Activated T-helper 1 cell treated with anti-CD3 and anti-CD28 coated beads, Interleukin-12 subunit alpha, Interleukin-12 subunit beta, Interleukin-2, Interleukin-4 antibody, amounts not matched to agents 30 ng/mL and 10 ng/mL and 1 ng/mL, durations not matched to agents 14 hours and 24 hours and 36 hours (primary cell): ENCODE data around the gene HSDL2. TPM values are rescaled to one million over a fixed set of nuclear protein-coding genes. Genes with fewer than 3 reads are reported as not detected.

Source experiments
- DNase-seq: peaks from one replicate; pipeline ENCODE4 v3.0.0; 2021; ENCODE audit warnings: low spot score
- H3K27ac Mint-ChIP-seq: one replicate; pipeline ENCODE4 v1.8.0; 2021; ENCODE audit warnings: mild to moderate bottlenecking, mixed read lengths
- H3K27me3 Mint-ChIP-seq: one replicate; pipeline ENCODE4 v1.8.0; 2022; ENCODE audit warnings: mild to moderate bottlenecking, moderate library complexity, mixed read lengths; ENCODE audit not compliant: insufficient read depth
- H3K36me3 Mint-ChIP-seq: one replicate; pipeline ENCODE4 v1.8.0; 2021; ENCODE audit warnings: low read depth, mixed read lengths
- H3K4me1 Mint-ChIP-seq: one replicate; pipeline ENCODE4 v1.8.0; 2021; ENCODE audit warnings: low read depth, mixed read lengths
- H3K4me3 Mint-ChIP-seq: one replicate; pipeline ENCODE4 v1.8.0; 2021; ENCODE audit warnings: mild to moderate bottlenecking, moderate library complexity, mixed read lengths
- H3K9me3 Mint-ChIP-seq: one replicate; pipeline ENCODE4 v1.8.0; 2021; ENCODE audit warnings: mixed read lengths
- intact Hi-C: fragments of 100-400 bp; cut with micrococcal nuclease; formaldehyde crosslinking; loops from one replicate; pipeline ENCODE4 v1.15.1; 2024
- total RNA-seq: library from RNA; stranded (reverse); gene quantifications from 2 replicates; pipeline ENCODE4 v1.2.3, GENCODE V29; 2022

HSDL2 gene
- total RNA-seq, 1 donor from 2014 or later, result 13.0 TPM

DNA sequence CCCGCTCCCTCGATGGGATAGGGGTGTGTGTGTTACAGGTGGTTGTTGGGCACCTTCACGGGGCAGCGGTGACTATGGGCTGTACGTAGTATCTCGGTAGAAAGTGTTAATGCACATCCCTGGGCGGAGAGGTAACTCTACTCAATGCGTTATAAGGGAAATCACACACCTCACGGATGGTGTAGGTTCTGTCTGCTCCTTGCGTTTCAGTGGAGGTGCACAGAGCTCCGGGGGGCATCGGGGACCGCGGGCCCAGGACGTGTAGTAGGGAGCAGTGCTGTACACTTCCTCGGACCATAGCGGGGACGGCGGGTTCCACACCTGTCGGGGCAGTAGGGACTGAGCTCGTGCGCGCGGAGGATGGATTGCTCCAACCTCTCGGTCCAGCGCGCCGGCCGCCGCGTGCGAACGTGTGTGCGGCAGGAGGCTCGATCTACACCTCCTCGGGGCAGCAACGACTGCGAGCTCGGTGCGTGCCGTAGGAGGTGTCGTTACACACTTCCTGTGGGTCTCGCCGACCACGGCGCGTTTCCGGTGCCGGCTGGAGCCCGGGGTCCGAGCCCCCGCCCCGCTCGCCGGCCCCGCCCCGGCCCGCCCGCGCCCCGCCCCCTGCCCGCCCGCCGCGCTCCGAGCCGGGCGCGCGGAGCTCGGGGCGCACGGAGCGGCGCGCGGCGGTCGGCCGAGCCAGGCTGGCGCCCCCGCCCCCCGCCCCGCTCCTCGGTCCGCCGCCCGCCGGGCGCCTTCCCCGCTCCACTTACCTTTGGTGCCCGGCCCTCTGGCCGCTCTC is 106.5 kb downstream of the HSDL2 start, which contains the start of gene KIAA1958:
Gene KIAA1958, plus strand, starts transcription at position 607 of the 787 bp plus-strand sequence. CDS start 87,254 bp downstream, outside the sequence.
- no peaks in the 10 kb centered on the region for H3K9me3 Mint-ChIP-seq
- H3K36me3 Mint-ChIP-seq, result peaks cover 2% of the 10 kb centered on the region
- peaks cover 2% of the 10 kb centered on the region for H3K27me3 Mint-ChIP-seq
- DNase-seq, result peak; percentile 85
- peaks cover 36% of the 10 kb centered on the region for H3K4me1 Mint-ChIP-seq
- H3K4me3 Mint-ChIP-seq, result peak within 1 kb of the TSS; percentile 97
- H3K27ac Mint-ChIP-seq, result peak within 1 kb of the TSS; percentile 96
- intact Hi-C loops, result loop anchor here (1.0 to 5.0 kb wide), 11 partner anchors 61 to 1004 kb away; partner anchors contain the start of genes DNAJC25, ECPAS, GNG10 and INIP

DNA sequence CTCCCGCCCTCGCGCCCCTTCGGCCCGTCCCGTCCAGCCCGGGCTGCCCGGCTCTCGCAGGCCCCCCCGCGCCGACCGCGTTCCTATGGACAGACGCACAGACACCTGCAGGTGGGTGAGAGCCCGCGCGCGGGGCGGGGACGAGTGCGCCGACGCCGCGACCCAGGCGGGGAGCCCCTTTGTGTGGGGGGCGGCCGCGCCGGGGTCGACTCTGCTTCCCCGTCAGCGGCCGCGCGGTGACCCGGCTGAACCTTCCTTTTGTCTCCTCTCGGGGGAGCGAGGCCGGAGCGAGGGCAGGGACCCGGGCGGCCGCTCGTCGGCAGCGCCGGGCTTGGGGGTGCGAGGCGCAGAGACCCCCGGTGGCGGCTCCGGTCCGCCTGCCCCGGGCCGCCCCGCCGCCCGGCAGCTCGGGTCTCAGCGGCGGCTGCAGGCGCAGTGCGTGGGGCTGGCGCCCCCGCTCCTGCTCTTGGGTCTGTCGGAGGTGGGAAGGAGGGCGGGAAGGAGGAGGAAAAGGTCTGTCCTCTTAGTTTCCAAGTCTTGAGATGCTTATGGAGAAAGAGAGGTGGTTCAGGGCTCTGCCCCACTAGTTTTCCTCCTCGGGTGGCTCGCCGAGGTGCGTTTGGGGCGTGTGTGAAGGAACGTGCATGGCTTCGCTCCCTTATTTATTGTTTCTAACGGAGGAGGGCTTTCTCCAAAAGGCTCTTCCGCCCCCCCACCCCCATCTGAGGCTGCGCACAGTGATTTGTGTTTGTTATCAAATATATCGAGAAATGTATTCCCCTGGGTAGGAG is 107.3 kb downstream of the HSDL2 start:
- Mint-ChIP-seq H3K27me3 (peaks cover 2% of the 10 kb centered on the region), H3K4me3 (peak overlapping the region; percentile 97), H3K27ac (peak overlapping the region; percentile 85), H3K36me3 (peaks cover 5% of the 10 kb centered on the region), H3K4me1 (peaks cover 38% of the 10 kb centered on the region), H3K9me3 (no peaks in the 10 kb centered on the region)
- intact Hi-C loops, result loop anchor here (1.0 to 5.0 kb wide), 7 partner anchors 60 to 1005 kb away; partner anchors contain the start of genes ECPAS, GNG10, INIP and SNX30
- DNase-seq, result peak; percentile 22

DNA sequence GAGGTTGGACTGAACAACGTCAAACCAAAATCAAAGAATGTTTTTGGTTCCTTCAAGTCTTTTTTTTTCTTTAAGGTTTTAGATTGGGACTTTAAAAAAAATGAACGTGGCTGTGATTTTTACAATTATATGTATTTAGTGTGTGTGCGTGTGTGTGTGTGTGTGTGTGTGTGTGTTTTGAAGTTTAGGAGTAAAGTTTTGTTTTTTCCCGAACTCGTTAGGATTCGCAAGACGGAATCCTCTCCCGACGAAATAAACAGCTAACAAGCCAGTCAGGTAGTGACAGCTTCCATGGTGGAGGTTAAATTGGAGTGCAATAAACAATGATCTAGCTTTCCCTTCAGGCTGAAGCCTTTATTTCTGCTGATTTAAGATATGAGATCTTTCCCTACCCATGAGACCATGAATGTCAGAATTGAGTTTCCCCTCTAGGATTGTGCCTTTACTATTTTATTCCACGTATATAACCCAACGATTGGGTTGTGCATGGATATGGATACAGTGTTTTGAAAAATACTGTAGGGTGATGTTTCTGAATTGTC is 108.0 kb downstream of the HSDL2 start:
- Mint-ChIP-seq H3K36me3 (peaks cover 7% of the 10 kb centered on the region), H3K27me3 (peaks cover 2% of the 10 kb centered on the region), H3K9me3 (peaks cover under 1% of the 10 kb centered on the region), H3K27ac (peak overlapping the region; percentile 85), H3K4me1 (peaks cover 41% of the 10 kb centered on the region), H3K4me3 (peak overlapping the region; percentile 97)
- no peak for DNase-seq
- intact Hi-C loops, result loop anchor here (1.0 to 5.0 kb wide), 7 partner anchors 59 to 1006 kb away; partner anchors contain the start of genes ECPAS, GNG10, INIP and SNX30

DNA sequence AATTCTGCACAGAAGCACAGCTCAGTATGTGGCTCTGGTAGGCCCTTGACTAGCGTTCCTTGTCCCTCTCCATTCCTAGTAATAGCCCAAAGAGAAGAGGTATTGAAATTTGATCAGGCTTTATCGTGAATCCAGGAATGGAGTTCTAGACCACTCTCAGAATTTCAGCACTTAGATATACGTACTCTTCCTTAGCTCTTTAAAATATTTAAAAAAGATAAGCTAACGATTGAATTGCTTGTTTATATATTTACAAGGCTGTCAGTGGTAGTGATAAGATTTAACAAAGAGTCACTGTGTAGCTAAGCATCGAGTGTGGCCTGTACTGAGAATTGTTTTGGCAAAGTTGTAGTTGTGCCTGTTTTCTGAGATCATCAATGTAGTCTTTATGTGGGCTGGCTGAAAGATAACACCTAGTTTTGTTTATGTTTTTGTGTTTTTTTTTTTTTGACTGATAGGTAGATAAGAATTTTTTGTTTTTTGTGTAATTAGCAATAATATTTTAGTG is 109.2 kb downstream of the HSDL2 start:
- H3K27me3 Mint-ChIP-seq, result peaks cover 2% of the 10 kb centered on the region
- H3K9me3 Mint-ChIP-seq, result peaks cover 13% of the 10 kb centered on the region
- H3K27ac Mint-ChIP-seq, result no peak overlapping the region
- intact Hi-C loops, result loop anchor here (5.0 kb wide), 4 partner anchors 58 to 1007 kb away; partner anchors contain the start of gene ECPAS
- H3K36me3 Mint-ChIP-seq, result peaks cover 18% of the 10 kb centered on the region
- H3K4me1 Mint-ChIP-seq, result peaks cover 41% of the 10 kb centered on the region
- no peak overlapping the region for H3K4me3 Mint-ChIP-seq
- no peak for DNase-seq

DNA sequence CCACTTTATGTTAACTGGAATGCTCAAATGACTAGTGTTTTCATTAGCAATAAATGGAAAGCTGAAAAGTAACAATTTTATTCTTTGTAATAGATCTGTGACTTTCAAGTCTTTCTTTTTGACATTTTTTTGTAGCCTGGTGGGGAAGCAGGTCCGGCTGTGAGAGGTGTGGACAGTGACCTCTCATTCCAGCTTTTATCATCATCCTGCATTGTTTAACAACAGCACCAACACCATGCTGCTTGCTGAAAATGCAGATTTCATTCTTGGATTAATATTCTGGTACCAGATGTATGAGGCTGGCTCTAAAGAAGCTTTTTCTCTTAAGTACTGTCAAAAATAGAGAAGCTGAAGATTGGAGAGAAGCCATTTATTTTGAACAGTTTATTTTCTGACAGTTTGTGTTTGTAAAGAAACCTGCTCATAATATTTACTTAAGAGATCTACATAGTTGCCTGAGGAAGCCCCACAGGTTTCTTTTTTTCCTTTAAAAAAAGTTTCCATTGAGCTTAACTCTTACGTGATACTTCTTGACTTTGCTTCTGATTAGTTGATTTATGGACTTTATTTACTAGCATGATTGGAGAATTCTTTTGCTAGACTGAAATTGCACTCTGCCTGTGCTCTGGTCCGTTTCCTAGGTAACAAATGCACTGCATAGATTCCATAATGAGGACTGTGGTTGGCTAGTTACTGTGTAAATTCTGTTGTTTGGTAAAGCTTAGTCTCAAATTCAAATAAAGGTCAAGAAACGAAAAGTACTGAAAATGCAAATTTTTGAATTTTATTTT is 110.2 kb downstream of the HSDL2 start:
- H3K4me3 Mint-ChIP-seq, result no peak overlapping the region
- peaks cover 23% of the 10 kb centered on the region for H3K9me3 Mint-ChIP-seq
- peaks cover 2% of the 10 kb centered on the region for H3K27me3 Mint-ChIP-seq
- intact Hi-C loops, result loop anchor here (5.0 kb wide), 4 partner anchors 57 to 1008 kb away; partner anchors contain the start of gene ECPAS
- H3K27ac Mint-ChIP-seq, result no peak overlapping the region
- peaks cover 39% of the 10 kb centered on the region for H3K4me1 Mint-ChIP-seq
- DNase-seq, result no peak
- H3K36me3 Mint-ChIP-seq, result peaks cover 25% of the 10 kb centered on the region

DNA sequence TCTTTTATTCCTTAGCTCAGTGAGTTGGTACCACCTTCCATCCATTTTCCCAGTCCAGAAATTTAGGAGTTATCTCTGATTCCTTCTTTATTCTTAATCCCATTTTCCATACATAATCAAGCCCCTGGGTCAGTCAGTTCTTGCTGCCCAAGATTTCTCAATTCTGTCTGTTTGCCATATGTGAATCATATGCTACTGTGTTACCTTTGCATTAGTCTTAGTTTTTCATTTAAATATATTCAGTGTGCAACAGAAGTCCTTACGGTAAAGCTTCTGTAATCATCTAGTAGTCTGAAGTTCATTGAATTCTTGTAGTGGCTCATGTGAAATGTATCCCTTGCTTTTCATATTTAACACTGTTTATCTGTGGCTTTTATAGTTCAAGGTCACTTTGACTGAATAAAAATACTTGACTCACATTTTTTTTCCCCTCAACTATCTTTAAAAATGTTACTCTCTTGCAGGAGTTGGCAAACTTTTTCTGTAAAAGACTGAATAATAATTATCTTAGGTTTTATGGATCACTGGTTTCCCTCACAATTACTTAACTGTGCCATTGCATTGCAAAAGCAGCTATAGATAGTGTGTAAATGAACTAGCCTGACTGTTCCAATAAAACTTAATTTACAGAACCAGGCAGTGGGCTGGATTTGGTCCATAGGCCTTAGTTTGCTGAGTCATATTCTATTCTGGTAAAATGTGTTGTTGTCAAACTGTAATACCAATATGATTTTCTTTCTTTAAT is 113.7 kb downstream of the HSDL2 start:
- no peak overlapping the region for H3K4me3 Mint-ChIP-seq
- no peak for DNase-seq
- H3K4me1 Mint-ChIP-seq, result peaks cover 22% of the 10 kb centered on the region
- intact Hi-C loops, result no loop called here
- H3K36me3 Mint-ChIP-seq, result peaks cover 31% of the 10 kb centered on the region
- peaks cover 28% of the 10 kb centered on the region for H3K9me3 Mint-ChIP-seq
- no peak overlapping the region for H3K27ac Mint-ChIP-seq
- H3K27me3 Mint-ChIP-seq, result no peaks in the 10 kb centered on the region

DNA sequence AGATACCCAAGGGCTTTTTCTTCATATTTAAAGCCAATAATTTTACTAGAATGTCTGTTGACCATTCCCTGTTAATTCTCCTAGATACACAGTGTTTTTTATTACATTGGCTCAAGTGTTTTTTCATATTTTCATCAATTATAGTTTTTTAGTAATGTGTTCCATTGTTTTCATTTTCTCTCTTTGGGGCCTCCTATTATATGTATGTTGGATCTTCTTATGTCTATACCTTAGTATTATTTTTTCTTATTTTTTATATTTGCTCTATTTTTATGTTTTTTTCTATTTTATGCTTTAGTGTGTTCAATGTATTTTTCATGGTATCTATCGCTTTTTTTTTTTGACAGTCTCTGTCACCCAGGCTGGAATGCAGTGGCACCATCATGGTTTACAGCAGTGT is 114.2 kb downstream of the HSDL2 start:
- Mint-ChIP-seq H3K27ac (no peak overlapping the region), H3K4me1 (peaks cover 22% of the 10 kb centered on the region), H3K9me3 (peaks cover 28% of the 10 kb centered on the region), H3K27me3 (no peaks in the 10 kb centered on the region), H3K4me3 (no peak overlapping the region), H3K36me3 (peaks cover 31% of the 10 kb centered on the region)
- DNase-seq, result no peak
- intact Hi-C loops, result no loop called here

DNA sequence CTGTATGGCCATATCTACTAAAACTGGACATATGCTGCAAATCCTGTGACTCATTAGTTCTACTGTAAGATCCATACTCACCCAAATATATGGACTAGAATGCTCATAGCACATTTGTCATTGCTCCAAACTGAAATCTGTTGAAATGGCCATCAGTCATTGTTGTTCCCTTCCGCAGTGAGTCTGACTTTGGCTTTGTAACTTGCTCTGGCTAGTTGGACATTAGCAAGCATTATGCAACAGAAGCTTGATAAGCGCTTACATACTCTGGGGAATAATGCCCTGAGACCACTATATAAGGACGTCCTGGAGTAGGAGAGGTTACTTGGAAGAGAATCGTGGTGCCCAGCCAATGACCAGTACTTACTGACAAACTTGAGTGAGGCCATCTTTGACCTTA is 115.7 kb downstream of the HSDL2 start:
- intact Hi-C loops, result no loop called here
- H3K9me3 Mint-ChIP-seq, result peaks cover 28% of the 10 kb centered on the region

DNA sequence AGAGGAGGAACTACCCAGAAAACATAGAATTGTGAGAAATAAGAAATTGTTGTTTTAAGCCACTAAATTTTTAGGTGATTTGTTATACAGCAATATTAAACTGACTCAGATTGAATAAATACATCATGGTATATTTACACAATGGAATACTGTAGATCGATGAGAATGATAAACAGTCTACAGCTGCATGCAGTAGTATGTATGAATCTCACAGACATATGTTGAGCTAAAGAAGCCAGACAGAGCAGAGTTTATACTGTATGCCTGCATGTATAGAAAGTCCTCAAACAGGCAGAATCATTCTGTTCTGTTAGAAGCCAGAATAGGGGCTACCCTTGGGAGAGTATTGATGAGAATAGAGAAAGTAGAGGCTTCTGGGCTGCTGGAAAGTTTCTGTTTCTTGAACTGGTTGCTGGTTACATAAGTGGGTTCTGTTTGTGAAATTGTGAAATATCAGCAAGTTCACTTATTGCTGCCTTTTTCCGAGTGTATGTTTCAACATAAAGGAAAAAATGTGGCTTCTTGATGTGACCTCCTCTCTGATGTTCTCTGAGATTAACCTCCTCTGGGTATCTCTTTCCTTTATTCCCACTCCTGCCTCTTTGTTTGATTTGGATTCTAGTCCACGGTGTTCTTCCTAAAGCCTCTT is 116.3 kb downstream of the HSDL2 start:
- H3K4me3 Mint-ChIP-seq, result no peak overlapping the region
- peaks cover 29% of the 10 kb centered on the region for H3K36me3 Mint-ChIP-seq
- H3K4me1 Mint-ChIP-seq, result peaks cover 13% of the 10 kb centered on the region
- no peak for DNase-seq
- H3K27ac Mint-ChIP-seq, result no peak overlapping the region
- intact Hi-C loops, result no loop called here
- no peaks in the 10 kb centered on the region for H3K27me3 Mint-ChIP-seq
- peaks cover 28% of the 10 kb centered on the region for H3K9me3 Mint-ChIP-seq

More for the DNA sequence above, 115.7 kb downstream of the HSDL2 start:
- no peaks in the 10 kb centered on the region for H3K27me3 Mint-ChIP-seq
- no peak overlapping the region for H3K4me3 Mint-ChIP-seq
- H3K4me1 Mint-ChIP-seq, result peaks cover 13% of the 10 kb centered on the region
- H3K27ac Mint-ChIP-seq, result no peak overlapping the region
- no peak for DNase-seq
- peaks cover 29% of the 10 kb centered on the region for H3K36me3 Mint-ChIP-seq

DNA sequence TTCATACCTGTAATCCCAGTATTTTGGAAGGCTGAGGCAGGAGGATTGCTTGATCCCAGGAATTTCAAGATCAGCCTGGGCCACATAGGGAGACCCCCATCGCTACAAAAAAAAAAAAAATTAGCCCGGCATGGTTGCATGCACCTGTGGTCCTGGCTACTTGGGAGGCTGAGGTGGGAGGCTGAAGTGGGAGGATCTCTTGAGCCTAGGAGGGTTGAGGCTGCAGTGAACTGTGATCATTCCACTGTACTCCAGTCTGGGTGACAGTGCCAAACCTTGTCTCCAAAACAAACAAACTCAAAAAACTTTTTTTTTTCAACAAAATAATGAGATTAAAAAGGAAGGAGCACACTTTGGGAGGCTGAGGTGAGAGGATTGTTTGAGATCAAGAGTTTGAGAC is 120.9 kb downstream of the HSDL2 start:
- intact Hi-C loops, result no loop called here
- Mint-ChIP-seq H3K27ac (no peak overlapping the region), H3K4me1 (peaks cover 8% of the 10 kb centered on the region), H3K27me3 (no peaks in the 10 kb centered on the region), H3K9me3 (no peaks in the 10 kb centered on the region), H3K4me3 (no peak overlapping the region), H3K36me3 (peaks cover 3% of the 10 kb centered on the region)
- DNase-seq, result no peak

DNA sequence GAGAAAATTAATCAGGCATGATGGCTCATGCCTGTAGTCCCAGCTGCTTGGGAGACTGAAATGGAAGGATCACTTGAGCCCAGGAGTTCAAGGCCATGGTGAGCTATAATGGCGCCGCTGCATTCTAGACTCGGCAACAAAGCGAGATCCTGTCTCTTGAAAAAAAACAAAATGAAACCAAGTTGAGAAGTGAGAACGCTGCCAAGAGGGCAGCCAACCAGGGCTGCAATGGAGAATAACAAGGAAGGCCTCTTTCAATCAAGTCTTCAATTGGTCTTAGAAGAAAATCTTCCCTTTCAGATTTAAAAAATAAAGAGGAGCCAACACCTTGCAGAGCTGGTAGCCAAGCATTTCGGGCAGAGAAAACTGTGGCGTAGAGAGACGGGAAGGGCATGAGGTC is 121.4 kb downstream of the HSDL2 start:
- H3K4me1 Mint-ChIP-seq, result peaks cover 7% of the 10 kb centered on the region
- no peaks in the 10 kb centered on the region for H3K9me3 Mint-ChIP-seq
- intact Hi-C loops, result no loop called here
- H3K27ac Mint-ChIP-seq, result no peak overlapping the region
- H3K36me3 Mint-ChIP-seq, result peaks cover 3% of the 10 kb centered on the region
- no peak overlapping the region for H3K4me3 Mint-ChIP-seq
- no peak for DNase-seq
- no peaks in the 10 kb centered on the region for H3K27me3 Mint-ChIP-seq
